Activated T-helper 17 cell treated with anti-CD3 and anti-CD28 coated beads, Interleukin-2, amount 50 U/mL, for 72 hours (primary cell): ENCODE data around the gene TNFRSF8. TPM values are rescaled to one million over a fixed set of nuclear protein-coding genes. Genes with fewer than 3 reads are reported as not detected.

Source experiments
- ATAC-seq: fragments of 150-1000 bp; cut with Tn5 transposase; replicated peaks from 2 replicates; pipeline ENCODE4 v1.10.0; 2021; ENCODE audit warnings: mild to moderate bottlenecking, moderate library complexity
- H3K27ac Mint-ChIP-seq: one replicate; pipeline ENCODE4 v1.8.0; 2022; ENCODE audit warnings: mixed read lengths
- H3K27me3 Mint-ChIP-seq: one replicate; pipeline ENCODE4 v1.8.0; 2022; ENCODE audit warnings: mixed read lengths
- H3K36me3 Mint-ChIP-seq: one replicate; pipeline ENCODE4 v1.8.0; 2022; ENCODE audit warnings: low read depth, mild to moderate bottlenecking, mixed read lengths
- H3K4me1 Mint-ChIP-seq: one replicate; pipeline ENCODE4 v1.8.0; 2022; ENCODE audit warnings: mixed read lengths
- H3K4me3 Mint-ChIP-seq: one replicate; pipeline ENCODE4 v1.8.0; 2022; ENCODE audit warnings: mild to moderate bottlenecking, mixed read lengths
- H3K9me3 Mint-ChIP-seq: one replicate; pipeline ENCODE4 v1.8.0; 2022; ENCODE audit warnings: mixed read lengths
- total RNA-seq, 2 donors: library from RNA; stranded (reverse); gene quantifications; one replicate each; pipeline ENCODE4 v1.2.3, GENCODE V29; 2022

TNFRSF8 gene
- total RNA-seq, 2 donors from 2014 or later, result 35.3 to 216 TPM

DNA sequence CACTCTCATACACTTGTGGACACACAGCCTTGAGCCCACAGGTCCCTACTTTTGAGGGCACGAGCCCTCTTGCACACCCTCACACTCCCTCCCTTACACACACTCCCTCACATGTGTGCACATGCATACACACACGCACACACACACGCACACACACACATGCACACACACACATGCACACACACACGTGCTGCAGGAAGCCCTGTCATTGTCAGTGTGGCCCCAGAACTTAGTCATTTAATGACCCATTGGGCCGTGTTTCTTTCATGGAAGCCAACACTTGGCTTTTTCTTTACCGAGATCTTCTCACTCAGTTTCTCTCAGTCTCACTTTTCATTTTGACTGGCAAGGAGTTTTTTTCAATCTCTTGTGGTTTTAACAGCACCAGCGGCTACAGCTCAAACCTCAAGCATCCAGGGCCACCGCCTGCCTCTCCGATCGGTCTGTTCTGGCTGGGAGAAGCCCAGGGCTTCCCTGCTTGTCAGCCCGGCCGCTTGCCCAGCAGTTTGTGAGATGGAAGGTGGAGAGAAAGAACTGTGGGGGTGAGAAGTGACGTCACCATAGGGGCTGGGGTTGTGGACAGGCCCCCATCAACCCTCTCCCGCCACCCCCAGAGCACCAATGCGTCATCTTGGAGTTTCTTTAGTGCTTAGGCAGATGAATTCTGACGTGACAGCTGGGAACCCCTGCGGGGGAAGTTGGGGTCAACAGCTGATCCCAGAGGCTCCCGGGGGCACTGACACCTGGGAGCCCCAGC is 15.8 kb upstream of the TNFRSF8 start:
- no peaks in the 10 kb centered on the region for H3K36me3 Mint-ChIP-seq
- H3K27ac Mint-ChIP-seq, result no peak overlapping the region
- no peaks in the 10 kb centered on the region for H3K9me3 Mint-ChIP-seq
- H3K4me1 Mint-ChIP-seq, result peaks cover 12% of the 10 kb centered on the region
- peaks cover under 1% of the 10 kb centered on the region for H3K27me3 Mint-ChIP-seq
- ATAC-seq, result peak; percentile 77
- H3K4me3 Mint-ChIP-seq, result no peak overlapping the region

DNA sequence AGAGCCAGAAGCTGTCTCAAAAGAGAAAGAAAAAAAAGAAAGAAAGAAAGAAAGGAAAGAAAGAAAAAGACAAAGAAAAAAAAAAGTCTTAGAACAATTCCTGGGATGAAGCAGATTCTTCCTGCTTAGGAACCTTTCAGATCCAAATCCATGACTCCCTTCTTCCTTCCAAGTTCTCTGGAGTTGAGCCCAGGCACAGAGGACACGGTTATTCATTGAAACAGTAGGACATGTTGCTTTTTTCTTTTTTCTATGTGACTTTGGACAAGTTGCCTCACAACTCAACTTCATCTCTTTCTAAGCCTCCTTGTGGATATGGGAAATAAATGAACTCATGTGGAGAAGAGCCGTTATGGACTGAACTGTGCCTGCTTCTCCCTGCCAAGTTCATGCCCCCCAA is 14.7 kb upstream of the TNFRSF8 start:
- Mint-ChIP-seq H3K4me1 (peaks cover 18% of the 10 kb centered on the region), H3K27ac (no peak overlapping the region), H3K36me3 (no peaks in the 10 kb centered on the region)

DNA sequence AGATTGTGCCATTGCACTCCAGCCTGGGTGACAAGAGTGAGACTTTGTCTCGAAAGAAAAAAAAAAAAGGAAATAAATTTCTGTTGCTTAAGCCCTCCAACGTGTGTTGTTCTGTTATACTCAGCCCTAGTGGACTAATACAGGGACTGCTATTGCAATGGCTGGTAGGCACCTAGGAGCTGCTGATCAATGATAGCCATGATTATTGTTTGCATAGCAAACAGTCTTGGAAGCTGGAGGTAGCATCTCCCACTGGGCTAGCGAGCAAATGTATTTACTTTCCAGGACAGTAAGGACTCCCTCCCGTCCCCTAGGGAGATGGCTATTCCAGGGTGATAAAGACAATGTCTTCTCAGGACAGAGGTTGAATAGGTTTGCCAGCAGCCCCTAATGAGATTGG is 13.5 kb upstream of the TNFRSF8 start:
- Mint-ChIP-seq H3K27me3 (peaks cover 6% of the 10 kb centered on the region), H3K4me3 (no peak overlapping the region), H3K27ac (no peak overlapping the region), H3K4me1 (peaks cover 17% of the 10 kb centered on the region), H3K9me3 (no peaks in the 10 kb centered on the region), H3K36me3 (no peaks in the 10 kb centered on the region)
- ATAC-seq, result no peak

More for the DNA sequence above, 14.7 kb upstream of the TNFRSF8 start:
- no peak for ATAC-seq
- no peaks in the 10 kb centered on the region for H3K9me3 Mint-ChIP-seq
- peaks cover 6% of the 10 kb centered on the region for H3K27me3 Mint-ChIP-seq
- no peak overlapping the region for H3K4me3 Mint-ChIP-seq

DNA sequence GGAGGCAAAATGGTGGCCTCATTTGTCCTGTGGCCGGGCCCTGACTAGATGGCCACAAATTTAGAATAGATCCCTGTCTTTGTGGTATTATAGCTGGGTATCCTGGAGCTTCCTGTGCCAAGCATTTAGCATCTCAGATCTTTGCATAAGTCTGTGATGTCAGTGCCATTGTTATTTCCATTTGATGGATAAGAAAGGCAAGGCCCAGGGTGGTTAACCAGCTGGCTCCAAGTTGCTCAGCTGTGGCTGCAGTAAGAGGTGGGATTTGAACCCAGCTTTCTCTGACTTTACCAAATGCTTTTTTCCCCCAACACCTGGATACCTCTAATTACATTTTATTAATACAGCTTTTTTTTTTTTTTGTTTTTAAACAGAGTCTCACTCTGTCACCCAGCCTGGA is 11.7 kb upstream of the TNFRSF8 start:
- Mint-ChIP-seq H3K27ac (peak overlapping the region; percentile 80), H3K36me3 (no peaks in the 10 kb centered on the region), H3K4me3 (no peak overlapping the region), H3K9me3 (no peaks in the 10 kb centered on the region), H3K27me3 (peaks cover 6% of the 10 kb centered on the region), H3K4me1 (peaks cover 26% of the 10 kb centered on the region)
- no peak for ATAC-seq

DNA sequence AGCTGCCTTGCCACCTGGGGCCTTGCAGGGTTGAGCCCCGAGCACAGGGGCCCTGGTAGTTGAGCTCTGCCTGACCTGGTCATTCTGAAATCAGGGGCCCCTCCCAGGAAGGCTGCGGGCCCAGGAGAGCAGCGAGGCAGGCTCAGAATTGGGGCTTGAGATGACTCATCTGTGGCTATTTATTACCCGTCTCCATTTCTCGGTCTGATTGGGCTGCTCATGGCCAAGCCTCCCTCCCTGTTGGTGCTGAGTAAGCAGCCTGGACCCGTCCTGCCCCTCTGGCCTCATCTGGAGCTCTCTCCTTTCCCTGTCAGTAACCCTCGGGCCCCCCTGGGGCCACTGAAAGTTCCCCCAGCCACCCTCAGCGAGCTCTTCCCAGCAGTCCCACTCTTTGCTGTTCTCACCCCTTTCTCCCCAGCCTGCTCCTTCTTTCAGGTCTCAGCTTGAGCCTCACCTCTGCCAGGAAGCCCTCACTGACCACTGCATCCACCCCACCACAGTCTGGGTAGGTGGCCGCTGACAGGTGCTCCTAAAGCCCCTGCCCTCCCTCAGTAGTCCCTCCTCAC is 11.0 kb upstream of the TNFRSF8 start:
- Mint-ChIP-seq H3K27ac (peak overlapping the region; percentile 80), H3K36me3 (no peaks in the 10 kb centered on the region), H3K4me1 (peaks cover 33% of the 10 kb centered on the region), H3K27me3 (peaks cover 6% of the 10 kb centered on the region), H3K4me3 (peak overlapping the region; percentile 60), H3K9me3 (no peaks in the 10 kb centered on the region)
- ATAC-seq, result peak; percentile 50

DNA sequence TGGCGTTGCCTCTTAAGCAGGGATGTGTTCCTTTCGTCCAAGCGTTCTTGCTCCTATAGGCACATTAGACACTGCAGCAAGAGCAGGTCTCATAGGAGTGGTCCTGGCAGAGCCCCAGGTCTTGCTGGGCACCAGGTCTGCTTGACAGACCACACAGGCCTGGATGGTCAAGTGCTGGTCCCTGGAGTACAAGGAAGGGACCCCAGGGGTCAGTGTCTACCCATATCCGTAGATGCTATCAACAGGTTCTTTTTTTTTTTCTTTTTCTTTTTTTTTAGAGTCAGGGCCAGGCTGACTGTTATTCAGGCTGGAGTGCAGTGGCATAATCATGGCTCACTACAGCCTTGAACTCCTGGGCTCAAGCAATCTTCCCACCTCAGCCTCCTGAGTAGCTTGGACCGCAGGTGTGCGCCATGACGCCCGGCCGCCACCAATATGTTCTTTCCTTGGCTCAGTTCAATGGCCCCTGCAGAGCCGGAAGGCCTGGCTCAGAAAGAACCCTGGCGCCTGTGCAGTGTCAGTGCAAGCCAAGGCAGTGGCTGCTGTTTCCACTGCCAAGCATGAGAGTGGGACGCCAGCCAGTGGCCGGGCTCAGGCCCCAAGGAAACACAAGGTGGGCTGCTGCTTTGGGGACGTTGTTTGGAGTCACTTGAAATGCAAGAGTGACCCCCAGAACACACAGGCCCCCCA is 10.0 kb upstream of the TNFRSF8 start:
- Mint-ChIP-seq H3K27ac (peak overlapping the region; percentile 80), H3K9me3 (no peaks in the 10 kb centered on the region), H3K27me3 (peaks cover 6% of the 10 kb centered on the region), H3K4me1 (peaks cover 38% of the 10 kb centered on the region), H3K4me3 (peak overlapping the region; percentile 60), H3K36me3 (no peaks in the 10 kb centered on the region)
- no peak for ATAC-seq

DNA sequence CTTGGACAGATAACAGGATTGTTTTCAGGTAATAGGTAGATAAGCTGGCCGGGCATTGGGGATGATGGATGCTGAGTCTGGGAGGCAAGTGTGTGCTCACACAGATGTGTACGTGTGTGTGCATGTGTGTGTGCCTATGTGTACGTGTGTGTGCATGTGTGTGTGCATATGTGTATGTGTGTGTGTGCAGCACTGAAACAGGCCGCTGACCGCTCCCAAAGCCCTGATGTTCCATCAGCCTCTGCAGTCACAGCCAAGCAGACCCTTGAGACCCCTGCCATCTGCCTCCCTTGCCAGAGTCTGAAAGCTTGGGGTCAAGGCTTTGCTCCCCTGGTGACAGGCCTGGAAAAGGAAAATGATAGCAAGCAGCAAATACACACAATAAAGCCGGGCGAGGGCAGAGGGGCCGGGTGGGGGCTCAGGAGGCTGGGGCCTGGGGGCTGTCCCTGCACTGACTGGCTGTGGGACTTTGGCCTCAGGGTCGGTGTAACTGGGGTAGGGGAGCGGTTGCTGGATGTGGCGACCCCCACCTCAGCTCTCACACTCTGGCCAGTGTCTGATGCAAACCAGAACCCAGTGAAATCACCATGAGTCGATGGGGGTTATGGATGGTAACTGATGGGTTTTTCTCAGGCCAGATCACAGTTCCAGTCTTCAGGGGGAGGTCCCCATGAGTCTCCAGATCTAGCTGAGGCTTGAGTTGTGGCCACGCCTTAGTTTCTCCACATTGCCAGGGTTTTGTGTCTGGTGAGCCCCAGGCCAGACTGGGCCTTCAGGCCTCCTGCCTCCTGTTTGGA is 9.2 kb upstream of the TNFRSF8 start:
- Mint-ChIP-seq H3K27me3 (peaks cover 6% of the 10 kb centered on the region), H3K4me1 (peaks cover 38% of the 10 kb centered on the region), H3K36me3 (no peaks in the 10 kb centered on the region), H3K27ac (peak overlapping the region; percentile 58), H3K9me3 (no peaks in the 10 kb centered on the region), H3K4me3 (peak overlapping the region; percentile 33)
- ATAC-seq, result peak; percentile 59

DNA sequence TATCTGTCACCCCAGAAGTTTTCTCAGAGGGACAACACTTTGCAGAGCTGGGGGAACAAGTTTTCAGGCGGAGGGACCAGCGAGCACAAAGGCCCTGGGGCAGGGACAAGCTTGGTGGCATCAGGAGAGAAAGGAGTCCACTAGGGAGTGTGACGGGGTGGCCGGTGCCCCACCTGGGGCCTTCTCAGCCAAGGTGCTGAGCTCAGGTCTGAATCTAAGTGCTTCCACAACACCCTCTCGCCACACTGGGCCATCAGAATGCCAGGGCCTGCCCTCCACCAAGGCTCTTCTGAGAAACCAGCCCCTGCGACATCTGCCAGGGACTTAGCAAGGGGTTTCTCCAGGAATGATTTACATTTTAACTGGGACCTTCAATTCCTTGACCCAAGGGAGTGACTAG is 7.8 kb upstream of the TNFRSF8 start:
- H3K9me3 Mint-ChIP-seq, result no peaks in the 10 kb centered on the region
- peaks cover 47% of the 10 kb centered on the region for H3K4me1 Mint-ChIP-seq
- H3K27me3 Mint-ChIP-seq, result peaks cover 6% of the 10 kb centered on the region
- no peak for ATAC-seq
- H3K4me3 Mint-ChIP-seq, result peak overlapping the region; percentile 33
- H3K27ac Mint-ChIP-seq, result no peak overlapping the region
- H3K36me3 Mint-ChIP-seq, result no peaks in the 10 kb centered on the region

DNA sequence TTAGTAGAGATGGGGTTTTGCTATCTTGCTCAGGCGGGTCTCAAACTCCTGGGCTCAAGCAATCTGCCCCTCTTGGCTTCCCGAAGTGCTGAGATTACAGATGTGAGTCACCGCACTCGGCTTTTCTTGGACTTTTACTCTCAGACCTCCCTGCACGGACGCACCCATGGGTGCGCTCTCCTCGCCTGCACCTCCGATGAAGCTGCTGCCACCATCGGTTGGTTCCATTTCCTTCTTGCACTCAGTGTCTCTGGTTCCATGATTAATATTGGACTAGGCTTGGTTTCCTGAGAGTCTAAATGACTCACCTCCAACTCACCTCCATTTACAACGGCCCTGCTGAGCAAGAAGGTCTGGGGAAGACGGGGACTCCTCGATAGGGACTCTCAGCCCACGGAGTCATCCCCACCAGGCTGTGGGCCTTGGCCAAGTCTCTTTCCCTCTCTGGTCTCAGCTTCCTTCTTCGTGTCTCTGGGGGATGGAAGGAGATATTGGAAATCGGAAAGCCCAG is 6.7 kb upstream of the TNFRSF8 start:
- H3K4me3 Mint-ChIP-seq, result peak overlapping the region; percentile 64
- no peaks in the 10 kb centered on the region for H3K36me3 Mint-ChIP-seq
- peak overlapping the region; percentile 23 for H3K27ac Mint-ChIP-seq
- H3K9me3 Mint-ChIP-seq, result no peaks in the 10 kb centered on the region
- peak; percentile 70 for ATAC-seq
- H3K4me1 Mint-ChIP-seq, result peaks cover 47% of the 10 kb centered on the region
- peaks cover 6% of the 10 kb centered on the region for H3K27me3 Mint-ChIP-seq

DNA sequence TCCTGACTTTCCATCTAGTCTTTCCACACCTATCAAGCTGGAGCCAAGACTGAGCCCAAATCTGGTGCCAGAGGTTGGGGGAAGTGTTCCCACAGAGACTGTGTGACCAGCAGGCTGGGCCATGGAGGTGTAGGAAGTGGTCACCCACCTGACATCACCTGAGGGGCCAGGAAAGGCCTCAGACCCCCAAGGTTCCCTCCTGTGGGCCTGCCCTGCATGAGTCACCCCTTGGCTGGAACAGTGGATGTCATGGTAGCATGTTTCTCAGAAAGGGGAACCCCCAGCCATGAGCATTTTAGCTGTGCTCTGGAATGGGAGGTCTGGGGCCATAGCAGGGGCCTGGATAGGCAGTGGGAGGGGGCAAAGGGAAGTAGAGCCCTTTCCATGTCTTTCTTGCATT is 5.7 kb upstream of the TNFRSF8 start:
- ATAC-seq, result peak; percentile 52
- Mint-ChIP-seq H3K4me3 (peak overlapping the region; percentile 64), H3K4me1 (peaks cover 40% of the 10 kb centered on the region), H3K27ac (peak overlapping the region; percentile 23), H3K36me3 (no peaks in the 10 kb centered on the region), H3K9me3 (no peaks in the 10 kb centered on the region), H3K27me3 (peaks cover 5% of the 10 kb centered on the region)

DNA sequence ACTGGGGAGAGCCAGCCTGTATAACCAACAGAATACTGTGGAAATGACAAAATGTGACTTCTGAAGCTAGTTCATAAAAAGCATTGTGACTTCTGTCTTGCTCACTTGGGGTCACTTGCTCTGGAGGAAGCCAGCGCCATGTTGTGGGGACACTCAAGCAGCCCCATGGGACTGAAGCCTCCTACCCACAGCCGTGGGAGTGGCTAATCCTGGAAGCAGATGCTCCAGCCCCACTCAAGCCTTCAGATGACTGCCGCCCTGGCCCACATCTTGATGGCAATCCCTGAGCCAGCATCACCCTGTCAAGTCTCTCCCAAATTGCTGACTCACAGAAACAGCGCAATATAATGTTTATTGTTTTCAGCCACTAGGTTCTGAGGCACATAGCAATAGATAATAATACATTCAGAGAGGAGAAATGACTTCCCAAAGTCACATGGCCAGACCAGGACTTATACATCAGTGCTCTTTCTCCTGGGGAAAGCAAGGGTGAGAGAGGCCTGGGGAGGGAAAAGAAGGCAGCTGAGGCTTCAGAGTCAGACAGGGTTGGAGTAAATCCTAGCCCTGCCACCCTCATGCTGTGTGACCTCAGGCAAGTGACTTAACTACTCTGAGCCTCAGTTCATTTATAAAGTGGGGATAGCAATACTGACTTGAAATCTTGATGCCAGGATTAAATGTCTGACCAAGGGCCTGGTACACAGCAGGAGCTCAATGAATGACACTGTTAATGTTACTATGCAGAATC is 5.0 kb upstream of the TNFRSF8 start:
- no peak for ATAC-seq
- H3K9me3 Mint-ChIP-seq, result no peaks in the 10 kb centered on the region

DNA sequence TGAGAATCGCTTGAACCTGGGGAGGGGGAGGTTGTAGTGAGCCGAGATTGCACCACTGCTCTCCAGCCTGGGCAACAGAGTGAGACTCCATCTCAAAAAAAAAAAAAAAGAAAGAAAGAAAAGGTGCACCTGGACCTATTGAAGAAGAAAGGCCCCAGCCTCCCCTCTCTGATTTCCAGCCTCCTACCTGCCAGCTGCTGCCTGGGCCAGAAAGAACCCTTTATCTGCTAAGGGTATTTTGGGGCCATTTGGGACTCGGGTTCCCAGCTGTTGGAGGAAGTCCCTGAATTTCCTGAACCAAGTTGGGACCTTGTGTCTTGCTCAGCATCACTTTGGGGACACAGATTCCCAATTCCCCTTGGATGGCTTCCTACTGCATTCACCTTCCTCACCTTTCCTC is 3.9 kb upstream of the TNFRSF8 start:
- Mint-ChIP-seq H3K27ac (peak overlapping the region; percentile 17), H3K27me3 (peaks cover 11% of the 10 kb centered on the region), H3K4me1 (peaks cover 40% of the 10 kb centered on the region), H3K4me3 (peak overlapping the region; percentile 50), H3K9me3 (no peaks in the 10 kb centered on the region), H3K36me3 (peaks cover 5% of the 10 kb centered on the region)
- ATAC-seq, result no peak

More for the DNA sequence above, 5.0 kb upstream of the TNFRSF8 start:
- Mint-ChIP-seq H3K4me1 (peaks cover 39% of the 10 kb centered on the region), H3K27me3 (peaks cover 5% of the 10 kb centered on the region), H3K27ac (no peak overlapping the region), H3K36me3 (no peaks in the 10 kb centered on the region), H3K4me3 (peak overlapping the region; percentile 64)

DNA sequence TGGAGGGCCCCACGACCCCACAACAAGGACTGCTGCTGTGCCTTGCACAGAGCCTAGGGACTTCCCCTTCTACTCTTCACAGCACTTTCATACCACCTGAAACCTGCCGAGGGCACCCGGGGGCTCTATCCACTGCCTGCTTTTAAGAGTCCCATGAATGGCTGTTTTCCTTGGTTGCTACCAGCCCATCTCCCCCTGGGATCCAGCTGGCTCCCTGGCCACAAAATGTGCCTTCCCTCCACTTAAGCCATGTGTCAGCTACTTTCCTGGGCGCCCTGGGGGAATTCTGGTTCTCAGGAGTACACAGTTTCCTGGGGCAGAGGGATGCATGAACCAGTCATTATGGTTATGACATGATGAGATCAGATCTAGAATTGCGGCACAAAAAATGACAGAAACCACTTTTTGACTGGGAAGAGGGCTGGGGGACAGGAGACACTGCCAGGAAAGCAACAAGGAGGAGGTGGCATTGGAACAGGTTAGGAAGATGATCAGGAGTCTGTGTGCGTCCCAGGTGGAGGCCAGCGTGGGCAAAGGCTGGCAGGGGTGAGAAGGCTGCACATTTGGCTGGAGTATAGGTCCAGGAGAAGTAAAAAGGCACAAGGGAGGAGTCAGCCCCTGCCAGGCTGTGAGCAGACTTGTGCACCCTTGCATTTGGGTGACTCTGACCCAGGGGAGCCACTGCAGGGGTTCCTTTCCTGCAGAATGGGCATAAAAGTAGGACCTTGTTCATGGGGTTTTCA is 3.2 kb upstream of the TNFRSF8 start:
- Mint-ChIP-seq H3K4me1 (peaks cover 40% of the 10 kb centered on the region), H3K36me3 (peaks cover 11% of the 10 kb centered on the region), H3K4me3 (peak overlapping the region; percentile 50), H3K27me3 (peaks cover 16% of the 10 kb centered on the region), H3K27ac (peak overlapping the region; percentile 17), H3K9me3 (no peaks in the 10 kb centered on the region)
- peak; percentile 66 for ATAC-seq
